ENCODE data around the gene CDH2.

DNA sequence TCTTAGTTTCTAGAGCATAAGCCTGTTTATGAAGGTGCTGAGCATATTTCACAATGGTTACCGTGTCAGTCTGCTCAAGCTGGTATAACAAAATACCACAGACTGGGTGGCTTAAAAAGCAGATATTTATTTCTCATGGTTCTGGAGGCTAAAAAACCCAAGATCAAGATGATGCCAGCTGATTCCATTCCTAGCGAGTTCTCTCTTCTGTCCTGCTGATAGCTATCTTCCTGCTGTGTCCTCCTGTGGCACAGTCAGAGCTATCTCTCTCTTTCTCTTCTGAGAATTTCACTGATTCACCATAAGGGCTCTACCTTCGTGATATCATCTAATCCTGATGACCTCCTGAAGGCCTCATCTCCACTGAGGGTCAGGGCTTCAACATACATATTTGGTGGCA lies 273.0 kb downstream of the CDH2 start:
- TF ChIP-seq, protein P1, sequence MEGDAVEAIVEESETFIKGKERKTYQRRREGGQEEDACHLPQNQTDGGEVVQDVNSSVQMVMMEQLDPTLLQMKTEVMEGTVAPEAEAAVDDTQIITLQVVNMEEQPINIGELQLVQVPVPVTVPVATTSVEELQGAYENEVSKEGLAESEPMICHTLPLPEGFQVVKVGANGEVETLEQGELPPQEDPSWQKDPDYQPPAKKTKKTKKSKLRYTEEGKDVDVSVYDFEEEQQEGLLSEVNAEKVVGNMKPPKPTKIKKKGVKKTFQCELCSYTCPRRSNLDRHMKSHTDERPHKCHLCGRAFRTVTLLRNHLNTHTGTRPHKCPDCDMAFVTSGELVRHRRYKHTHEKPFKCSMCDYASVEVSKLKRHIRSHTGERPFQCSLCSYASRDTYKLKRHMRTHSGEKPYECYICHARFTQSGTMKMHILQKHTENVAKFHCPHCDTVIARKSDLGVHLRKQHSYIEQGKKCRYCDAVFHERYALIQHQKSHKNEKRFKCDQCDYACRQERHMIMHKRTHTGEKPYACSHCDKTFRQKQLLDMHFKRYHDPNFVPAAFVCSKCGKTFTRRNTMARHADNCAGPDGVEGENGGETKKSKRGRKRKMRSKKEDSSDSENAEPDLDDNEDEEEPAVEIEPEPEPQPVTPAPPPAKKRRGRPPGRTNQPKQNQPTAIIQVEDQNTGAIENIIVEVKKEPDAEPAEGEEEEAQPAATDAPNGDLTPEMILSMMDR (conservative IDR thresholded peaks at IDR 0.05; ENCODE audit: low read depth, low read length): no peak
- no peak for TF ChIP-seq EZH2 (IDR thresholded peaks at IDR 0.05; ENCODE audit: borderline replicate concordance, low read depth, low read length, poor library complexity, severe bottlenecking)

All from A673 (cell line).